HG02678 (cell line): Measurements from ENCODE around the gene HDGFL2.

Experiments used
- ATAC-seq: cut with Tn5 transposase; IDR thresholded peaks from one replicate; pipeline ENCODE4 v1.9.1; 2021; ENCODE audit warnings: mild to moderate bottlenecking, moderate library complexity; ENCODE audit not compliant: unreplicated experiment

The HDGFL2 gene

DNA sequence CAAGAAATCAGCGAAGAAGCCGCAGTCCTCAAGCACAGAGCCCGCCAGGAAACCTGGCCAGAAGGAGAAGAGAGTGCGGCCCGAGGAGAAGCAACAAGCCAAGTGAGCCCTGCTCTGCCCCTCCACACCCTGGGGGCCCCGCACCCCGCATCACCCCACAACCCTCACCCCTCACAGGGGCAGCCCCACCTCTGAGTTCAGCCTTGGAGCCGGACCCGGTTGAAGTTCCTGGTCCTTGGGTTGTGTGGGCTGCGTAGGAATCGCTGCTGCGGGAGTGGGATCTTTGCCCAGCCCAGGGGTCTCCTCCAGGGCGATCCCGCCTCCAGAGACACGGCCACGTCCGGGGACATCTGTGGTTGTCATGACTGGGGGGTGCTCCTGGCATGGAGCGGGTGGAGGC lies 24.2 kb downstream of the HDGFL2 start:
- ATAC-seq = no peak

DNA sequence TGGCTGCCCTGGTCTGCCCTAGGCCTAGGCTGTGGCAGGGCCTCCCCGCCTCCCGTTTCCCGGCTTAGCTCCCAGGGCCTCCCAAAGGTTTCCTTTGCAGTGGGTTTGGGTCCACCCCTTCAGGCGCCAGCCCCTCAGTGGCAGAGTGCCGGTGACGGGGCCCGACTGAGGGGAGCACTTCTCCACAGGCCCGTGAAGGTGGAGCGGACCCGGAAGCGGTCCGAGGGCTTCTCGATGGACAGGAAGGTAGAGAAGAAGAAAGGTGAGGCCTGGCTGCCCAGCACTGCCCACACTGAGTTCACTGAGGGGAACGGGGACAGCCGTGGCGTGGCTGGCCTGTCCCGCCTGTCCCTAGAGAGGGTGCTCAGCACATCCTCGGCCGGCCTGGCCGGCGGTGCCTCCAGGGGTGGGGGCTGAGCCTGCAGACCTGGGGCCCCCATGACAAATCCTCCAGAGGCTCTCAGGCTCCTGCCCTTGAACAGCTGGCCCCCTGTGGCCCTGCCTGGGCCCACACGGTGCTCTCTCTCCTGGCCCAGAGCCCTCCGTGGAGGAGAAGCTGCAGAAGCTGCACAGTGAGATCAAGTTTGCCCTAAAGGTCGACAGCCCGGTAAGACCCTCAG lies 25.8 kb downstream of the HDGFL2 start:
- no peak for ATAC-seq

DNA sequence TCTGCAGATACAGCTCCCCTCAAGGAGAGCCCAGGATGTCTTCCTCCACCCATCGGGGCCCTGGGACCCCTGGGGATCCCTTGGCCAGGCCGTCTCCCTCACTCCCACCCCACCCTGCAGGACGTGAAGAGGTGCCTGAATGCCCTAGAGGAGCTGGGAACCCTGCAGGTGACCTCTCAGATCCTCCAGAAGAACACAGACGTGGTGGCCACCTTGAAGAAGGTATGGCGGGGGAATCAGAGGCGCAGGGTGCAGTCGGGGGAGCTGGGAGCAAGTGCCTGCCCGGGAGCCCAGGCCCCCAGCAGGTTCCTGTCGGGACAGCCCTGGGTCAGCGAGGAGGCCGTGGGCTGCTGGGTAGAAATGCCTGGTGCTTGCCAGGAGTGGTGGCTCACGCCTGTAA lies 26.6 kb downstream of the HDGFL2 start:
- ATAC-seq = no peak

DNA sequence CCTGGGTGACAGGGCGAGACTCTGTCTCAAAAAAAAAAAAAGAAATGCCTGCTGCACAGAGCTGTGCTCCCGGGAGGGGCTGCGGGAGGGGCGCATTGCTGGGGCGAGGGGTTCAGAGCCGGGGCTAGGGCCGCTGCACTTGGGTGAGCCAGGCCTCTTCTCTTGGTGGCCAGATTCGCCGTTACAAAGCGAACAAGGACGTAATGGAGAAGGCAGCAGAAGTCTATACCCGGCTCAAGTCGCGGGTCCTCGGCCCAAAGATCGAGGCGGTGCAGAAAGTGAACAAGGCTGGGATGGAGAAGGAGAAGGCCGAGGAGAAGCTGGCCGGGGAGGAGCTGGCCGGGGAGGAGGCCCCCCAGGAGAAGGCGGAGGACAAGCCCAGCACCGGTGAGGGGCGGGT lies 27.2 kb downstream of the HDGFL2 start:
- ATAC-seq = no peak

DNA sequence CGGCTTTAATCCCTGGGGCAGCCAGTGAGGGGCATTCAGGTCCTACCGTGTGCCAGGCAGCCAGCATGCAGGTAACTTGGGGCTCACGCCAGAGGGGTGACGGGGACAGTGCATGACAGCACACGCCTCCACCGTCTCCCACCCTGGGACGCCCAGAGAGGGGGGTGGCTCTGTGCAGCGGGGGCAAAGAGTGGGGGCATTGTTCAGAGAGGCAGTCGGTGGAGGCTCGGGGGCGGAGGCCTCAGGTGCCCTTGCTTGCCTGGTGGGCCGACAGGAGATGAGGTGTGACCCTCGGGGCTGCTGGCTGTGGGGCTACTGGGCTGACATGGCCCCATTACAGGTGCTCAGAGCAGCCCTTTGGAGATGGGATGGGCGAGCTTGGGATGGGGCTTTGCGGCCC lies 27.8 kb downstream of the HDGFL2 start:
- ATAC-seq = no peak

DNA sequence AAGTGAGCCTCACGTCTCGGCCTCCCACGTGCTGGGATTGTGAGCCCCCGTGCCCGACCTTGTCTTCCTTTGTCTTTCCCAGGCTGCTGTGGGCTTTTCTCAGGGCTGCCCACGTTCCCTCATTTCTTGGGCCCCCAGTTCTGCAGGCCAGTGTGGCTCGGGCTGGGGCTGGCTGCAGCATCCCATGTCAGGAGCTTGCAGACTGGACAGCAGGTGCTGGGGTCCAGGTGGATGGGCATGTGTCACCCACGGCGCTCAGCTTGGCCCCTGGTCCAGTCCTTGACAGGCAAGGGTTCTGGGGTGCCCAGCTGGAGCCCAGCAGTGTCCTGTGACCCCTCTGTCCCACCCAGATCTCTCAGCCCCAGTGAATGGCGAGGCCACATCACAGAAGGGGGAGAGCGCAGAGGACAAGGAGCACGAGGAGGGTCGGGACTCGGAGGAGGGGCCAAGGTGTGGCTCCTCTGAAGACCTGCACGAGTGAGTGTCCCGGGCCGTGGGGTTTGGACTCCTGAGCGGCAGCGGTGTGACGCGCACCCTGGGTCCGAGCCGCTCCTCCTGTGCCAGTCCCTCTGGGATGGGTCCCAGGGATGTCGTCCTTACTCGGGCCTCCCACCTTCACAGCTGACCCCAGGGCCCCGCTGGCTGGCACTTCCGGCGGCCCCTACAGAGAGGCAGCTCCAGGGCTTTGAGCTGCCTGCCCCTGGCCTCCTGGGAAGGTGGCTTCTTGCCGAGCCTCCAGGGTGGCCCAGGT lies 28.9 kb downstream of the HDGFL2 start:
- ATAC-seq = no peak

DNA sequence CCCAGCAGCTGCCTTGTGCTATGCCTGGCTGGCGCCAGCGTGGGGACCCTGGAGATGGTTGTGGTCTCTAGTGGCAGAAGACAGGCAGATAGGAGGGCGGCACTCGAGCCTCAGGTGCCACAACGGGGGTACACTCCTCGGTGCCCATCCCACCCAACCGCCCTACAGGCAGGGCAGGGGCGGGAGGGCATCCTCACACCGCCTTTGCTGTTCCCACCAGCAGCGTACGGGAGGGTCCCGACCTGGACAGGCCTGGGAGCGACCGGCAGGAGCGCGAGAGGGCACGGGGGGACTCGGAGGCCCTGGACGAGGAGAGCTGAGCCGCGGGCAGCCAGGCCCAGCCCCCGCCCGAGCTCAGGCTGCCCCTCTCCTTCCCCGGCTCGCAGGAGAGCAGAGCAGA lies 29.6 kb downstream of the HDGFL2 start:
- ATAC-seq = no peak

DNA sequence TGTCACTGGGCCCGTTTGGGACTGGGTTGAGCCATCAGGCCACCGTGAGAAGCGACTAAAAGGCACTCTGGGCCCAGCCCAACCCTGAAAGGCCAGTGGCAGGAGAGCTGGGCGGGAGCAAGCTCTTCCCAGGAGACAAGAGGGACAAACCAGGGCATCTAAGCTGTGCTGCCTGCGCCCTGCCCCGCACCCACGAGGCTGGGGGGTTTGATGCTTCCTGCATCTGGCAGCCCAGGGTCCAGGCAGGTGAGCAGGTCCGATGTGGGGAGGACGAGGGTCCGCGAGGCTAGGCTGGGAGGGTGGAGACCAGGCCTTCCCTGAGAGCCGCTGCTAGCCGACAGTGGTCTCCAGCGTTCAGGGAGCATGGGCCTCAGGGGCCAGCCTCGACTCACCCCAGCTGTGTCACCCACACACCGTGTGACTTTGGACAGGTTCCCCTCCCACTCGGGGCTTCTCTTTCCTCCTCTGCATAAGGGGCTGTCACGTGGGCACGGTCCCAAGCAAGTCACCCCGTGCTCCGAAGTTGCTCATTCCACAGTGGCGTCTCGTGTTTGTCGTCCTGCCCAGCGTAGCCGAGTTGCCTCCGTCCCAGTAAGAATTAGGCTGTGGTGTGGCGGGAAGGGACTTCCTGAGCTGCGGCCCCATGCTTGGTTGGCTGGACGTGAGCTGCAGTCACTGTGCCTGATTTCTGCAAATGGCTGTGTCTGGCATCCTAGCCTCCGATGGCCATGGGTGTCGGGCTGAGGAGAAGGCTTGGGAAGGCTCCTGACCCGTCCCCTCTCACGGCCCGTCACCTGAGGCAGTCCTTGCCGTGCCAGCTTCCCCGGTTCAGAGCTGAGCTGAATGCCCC lies 30.4 kb downstream of the HDGFL2 start:
- no peak for ATAC-seq

DNA sequence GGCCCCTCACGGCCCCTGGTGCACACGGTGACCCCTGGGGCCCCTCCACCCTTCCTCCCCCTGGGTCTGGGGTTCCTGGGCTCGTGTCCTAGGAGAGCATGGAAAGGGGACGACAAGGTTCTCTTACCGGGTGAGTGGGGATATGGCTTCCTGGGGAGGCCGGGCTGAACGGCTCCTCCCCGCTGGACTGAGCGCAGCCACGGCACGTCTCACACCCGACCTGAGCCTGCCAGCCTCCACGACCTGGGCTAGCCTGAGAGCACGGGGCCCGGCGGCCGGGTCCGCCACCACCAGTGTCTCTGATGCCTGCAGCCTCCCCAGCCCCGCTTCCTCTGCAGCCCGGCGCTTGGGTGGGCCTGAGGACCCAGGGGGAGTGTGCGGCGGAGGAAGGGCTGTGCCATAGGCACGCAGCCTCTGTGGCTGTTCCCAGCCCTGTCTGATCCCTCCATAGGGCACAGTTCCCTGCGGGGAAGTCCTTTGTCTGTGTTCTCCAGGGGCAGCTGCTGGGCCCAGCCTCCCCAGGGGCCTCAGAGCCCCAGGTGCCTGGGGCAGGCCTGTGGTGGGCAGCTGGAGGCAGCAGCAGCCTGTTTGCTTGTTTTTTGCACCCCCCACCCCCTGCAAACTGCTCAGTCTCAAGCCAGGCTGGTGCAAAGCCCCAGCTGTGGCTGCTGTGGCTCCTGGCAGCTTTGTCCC lies 31.2 kb downstream of the HDGFL2 start:
- ATAC-seq = no peak

DNA sequence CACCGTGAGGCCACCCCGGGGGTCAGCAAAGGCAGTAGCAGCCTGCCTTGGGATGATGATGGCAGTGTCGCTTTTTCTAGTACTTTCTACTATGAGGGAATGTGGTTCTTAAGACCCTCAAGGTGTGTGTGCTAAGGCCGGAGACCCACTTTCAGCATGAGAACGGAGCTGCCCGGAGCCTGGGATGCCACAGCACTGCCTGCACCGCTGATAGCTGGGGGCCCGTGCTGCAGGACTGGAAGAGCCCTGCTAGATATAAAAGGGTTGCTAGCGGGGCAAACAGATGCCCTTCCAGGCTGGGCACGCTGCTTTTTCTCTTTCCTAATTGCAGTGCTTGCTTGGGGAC lies 31.7 kb downstream of the HDGFL2 start:
- no peak for ATAC-seq

DNA sequence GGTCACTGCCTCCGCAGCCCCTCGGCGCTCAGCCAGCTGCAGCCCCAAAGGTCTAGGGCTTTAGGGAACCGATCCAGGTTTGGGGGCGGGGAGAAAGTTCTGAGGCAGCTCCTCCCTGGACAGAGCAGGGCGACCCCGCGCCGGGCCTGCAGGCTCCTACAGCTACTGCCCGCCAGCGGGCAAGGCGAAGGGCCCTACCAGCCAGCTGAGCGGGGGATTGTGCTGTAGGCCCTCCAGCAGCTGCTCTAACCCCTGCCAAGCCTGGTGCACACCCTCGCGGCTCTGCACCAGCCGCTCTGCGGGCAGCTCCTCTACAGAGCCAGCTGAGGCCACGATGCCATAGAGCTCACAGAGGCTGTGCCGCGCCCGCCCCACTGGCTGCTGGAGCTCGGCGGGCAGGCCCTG lies 32.2 kb downstream of the HDGFL2 start:
- ATAC-seq = no peak

DNA sequence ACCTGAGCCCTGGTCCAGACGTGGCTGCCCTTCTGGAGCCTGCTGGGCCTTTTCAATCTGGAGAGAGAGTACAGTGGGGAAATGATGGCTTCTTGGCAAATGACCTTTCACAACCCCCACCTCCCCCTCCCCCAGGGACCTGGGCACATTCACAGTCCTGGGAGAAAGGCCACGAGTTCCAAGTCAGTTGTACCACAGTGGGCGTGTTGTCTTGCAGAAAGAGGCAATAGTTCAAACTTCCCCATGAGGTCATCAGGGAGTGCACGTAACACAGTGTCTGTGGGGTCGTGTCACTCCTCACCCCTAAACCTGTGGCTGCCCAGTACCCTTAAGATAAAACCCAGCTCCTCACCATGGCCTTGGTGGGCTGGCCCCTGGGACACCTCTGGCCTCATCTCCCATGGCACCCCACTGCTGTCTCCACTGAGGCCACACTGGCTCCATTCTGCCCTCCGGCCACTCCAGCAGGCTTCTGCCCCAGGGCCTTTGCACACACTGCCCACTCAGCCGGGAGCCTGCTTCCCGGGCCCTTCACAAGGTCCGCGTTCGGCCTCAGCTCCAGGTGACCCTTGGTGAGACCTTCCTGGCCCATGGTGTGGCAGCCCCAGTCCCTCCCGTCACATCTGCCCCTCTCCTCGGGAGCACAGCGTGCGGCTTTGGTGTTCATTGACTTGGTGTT lies 32.9 kb downstream of the HDGFL2 start:
- no peak for ATAC-seq

DNA sequence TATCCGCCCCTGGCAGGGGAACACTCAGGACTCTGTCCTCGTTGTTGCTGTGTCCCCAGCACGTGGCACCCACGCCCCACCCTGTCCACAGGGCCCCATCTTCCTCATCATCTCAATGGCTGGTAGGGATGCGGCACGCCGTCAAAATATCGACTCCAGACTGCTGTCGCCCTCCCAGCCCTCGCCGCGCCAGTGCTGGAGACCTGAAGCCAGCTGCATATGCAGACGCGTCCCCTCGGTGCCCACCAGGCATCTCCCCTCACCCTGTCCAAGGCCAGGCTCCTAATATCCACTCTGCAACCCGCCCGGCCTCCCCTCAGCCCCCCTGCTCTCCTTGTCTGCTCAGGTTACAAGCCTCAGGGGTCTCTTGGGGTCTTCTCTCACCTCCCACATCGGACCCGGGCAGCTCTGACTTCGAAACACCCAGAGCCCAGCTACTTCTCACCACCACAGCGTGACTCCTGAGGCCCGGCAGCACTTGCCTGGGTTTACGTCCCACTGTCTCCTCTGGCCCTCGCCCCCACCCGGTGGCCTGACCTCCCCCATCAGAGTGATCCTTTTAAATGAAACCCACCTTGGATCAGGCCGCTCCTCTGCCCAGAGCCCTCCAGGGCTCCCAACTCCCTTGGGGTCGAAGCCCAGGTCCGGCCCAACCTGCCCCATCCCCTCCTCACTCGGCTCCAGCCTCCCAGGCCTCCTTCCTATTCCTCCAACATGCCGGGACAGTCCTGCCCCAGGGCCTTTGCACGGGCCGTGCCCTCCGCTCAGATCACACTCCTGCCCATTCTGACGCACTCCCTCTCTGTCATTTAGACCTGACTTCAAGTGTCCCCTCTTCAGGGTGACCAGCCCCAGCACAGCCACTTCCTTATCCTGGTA lies 33.7 kb downstream of the HDGFL2 start:
- ATAC-seq = no peak

DNA sequence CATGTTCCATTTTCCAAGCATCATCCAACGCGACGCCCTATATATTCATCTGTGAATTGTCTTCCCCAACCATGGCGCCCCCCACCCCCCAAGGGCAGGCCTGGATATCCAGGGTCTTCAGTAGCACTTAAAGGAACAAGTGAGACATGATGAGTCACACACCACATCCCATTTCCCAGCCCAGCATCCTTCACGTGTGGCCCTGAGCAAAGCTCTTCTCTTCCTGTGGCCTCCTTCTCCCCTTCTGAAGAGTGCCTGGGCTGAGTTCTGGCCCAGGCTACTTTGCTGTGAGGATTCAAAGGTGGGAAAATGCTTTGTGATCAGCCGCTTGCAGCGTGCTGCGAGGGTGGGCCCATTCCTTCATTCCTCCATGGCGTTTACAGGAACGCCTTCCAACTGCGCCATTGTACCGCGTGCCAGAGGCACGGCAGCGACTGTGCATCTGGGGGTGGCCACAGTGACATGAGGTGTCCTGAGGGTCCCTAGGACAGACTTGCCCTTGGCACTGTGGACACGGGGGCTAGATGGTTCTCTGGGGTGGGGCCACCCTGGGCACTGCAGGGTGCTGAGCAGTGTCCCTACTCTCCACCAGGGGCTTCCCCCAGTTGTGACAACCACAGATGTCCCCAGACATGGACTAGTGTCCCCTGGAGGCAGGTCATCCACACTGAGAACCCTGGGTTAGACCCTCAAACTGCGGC lies 34.5 kb downstream of the HDGFL2 start:
- no peak for ATAC-seq

DNA sequence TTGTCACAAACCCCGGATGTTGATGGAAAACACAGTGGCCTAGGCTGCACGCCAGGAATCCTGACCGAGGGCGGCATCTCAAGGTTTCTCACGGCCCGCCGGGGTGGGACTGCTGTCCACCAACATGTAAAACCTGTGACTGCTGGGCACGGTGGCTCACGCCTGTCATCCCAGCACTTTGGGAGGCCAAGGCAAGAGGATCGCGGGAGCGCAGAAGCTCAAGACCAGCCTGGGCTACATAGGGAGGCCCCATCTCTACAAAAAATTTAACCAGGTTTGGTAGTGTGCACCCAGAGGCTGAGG lies 35.0 kb downstream of the HDGFL2 start:
- ATAC-seq = no peak

DNA sequence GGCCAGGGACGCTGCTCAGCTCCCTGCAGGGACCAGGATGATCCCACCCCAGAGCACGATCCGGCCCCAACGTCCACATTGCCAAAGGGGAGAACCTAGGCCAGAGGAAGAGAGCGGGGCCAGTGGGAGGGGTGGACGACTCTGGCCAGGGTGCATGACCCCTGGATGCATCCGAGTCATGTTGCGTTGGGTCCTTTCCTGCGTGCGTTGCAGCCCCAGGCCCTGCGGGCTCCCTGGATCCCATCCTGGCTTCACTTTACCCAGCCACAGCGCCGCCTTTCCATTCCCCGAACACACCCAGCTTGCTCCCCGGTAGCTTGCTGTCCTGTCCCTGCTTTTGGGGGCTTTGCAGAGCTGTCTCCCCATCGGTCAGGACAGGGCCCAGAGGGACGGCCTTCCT lies 35.7 kb downstream of the HDGFL2 start:
- ATAC-seq = no peak

DNA sequence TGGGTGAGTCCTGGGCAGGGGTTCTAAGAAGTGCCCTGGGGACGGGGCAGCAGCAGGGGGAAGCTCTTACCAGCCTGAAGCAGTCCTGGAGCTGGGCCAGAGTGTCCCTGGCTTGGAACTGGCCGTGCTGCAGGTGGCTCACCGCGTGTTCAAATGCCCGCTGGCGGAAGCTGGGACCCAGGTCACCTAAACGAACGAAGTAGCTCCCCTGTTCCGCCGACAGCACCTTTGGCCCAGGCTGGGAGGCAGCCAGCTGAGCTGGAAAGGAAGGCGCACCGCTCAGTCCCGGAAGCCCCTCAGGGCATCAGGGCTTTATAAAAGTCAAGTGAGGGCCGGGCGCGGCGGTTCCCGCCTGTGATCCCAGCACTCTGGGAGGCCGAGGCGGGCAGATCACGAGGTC lies 36.6 kb downstream of the HDGFL2 start:
- no peak for ATAC-seq

DNA sequence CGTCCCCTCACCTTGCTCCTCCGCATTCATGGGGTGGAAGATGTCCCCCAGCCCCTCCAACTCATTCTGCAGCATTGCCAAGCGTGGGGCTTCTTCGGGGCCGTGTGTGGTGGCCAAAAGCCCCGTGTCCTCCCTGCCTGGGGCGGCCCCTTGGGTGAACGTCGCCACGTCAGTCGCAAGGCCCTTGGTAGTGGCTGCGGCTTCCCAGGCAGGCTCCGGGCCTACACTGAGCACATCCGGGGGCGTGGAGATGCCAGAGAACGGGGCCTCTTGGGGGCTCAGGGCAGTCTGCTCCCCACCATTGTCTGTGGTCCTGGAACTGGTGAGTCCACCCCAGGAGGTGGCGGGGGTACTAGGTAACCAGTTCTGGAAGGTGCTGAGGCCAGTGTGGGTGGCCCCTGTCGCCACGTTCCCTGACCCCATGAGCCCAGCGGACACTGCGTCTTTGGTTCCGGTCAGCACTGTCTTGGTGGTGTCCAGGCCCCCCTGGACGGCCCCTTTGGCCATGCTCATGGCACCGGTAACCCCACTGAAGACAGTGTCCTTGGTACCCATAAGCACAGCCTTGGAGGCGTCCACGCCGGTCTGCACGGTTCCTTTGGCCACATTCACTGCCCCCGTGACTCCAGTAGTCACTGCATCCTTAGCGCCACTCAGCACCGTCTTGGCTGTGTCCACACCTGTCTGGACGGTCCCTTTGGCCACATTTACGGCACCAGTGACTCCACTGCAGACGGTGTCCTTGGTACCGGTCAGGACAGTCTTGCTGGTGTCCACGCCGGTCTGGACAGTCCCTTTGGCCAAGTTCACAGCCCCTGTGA lies 38.5 kb downstream of the HDGFL2 start:
- no peak for ATAC-seq
